ENCODE results near the gene PRTG.
"Not testable (repeated sequence)": the region's sequence is repeated elsewhere in the genome, so short reads cannot be mapped to it uniquely, and the experiment has no call there.

GRCh38 chr15:55693116-55693515, 49.8 kb downstream of the PRTG start:
- TF ChIP-seq EZH2 (IDR thresholded peaks at IDR 0.05; ENCODE audit: insufficient read depth, poor library complexity, severe bottlenecking); EZH2phosphoT487 (IDR thresholded peaks at IDR 0.05; ENCODE audit: insufficient read depth, low read depth): not testable (repeated sequence)

All from GM23248 (cell line).